HG02571 (cell line): Measurements from ENCODE around the gene SPRR2B.
"Not testable (repeated sequence)": the region's sequence is repeated elsewhere in the genome, so short reads cannot be mapped to it uniquely, and the experiment has no call there.

Experiments
- ATAC-seq: cut with Tn5 transposase; IDR thresholded peaks from one replicate; pipeline ENCODE4 v1.9.1; 2021; ENCODE audit warnings: mild to moderate bottlenecking, moderate library complexity; ENCODE audit not compliant: unreplicated experiment

SPRR2B gene

GRCh38 chr1:153071511-153071910 lies at the start of gene SPRR2B:
Gene SPRR2B, minus strand, starts transcription at chr1:153071611. Its CDS starts 772 bp downstream, at chr1:153070839.
- no peak for ATAC-seq

DNA sequence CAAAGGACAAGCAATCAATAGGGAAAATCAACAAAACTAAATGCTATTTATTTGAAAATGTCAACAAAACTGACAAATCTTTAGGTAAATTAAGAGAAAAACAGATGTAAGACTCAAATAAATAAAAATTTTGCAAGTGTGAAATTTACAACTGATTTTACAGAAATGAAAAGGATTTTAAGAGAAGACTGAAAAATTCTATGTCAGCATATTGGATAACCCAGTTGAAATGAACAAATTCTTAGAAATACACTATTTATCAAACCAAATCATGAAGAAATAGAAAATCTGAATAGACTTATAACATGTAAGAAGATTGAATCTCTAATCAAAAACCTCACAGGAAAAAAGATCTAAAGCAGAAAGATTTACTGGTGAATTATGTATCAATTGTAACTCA lies 49.5 kb upstream of the SPRR2B start:
- no peak for ATAC-seq

DNA sequence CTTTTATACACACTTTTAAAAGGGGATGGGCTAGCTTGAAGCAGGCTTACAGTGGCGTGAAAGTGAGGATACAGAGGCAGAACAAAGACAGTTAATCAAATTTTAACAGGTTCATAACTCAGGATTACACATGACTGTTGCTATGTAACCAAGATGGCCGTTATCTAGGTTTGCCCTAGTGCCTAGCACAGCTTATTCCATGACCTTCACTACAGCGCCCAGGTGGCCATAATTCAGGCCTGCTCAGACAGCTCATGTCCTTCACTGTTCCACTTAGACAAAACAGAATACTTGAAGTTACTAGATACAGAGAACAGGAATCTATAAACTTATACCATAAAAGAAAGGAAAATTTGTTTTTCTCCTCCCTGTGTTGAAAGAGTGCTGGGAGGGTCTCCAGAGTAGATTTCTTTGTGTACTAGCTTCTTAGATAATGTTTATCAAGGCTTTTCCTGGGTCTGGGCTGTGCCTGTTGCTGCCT lies 48.1 kb upstream of the SPRR2B start:
- ATAC-seq = no peak

GRCh38 chr1:153115264-153115663 lies 43.9 kb upstream of the SPRR2B start:
- ATAC-seq = not testable (repeated sequence)

DNA sequence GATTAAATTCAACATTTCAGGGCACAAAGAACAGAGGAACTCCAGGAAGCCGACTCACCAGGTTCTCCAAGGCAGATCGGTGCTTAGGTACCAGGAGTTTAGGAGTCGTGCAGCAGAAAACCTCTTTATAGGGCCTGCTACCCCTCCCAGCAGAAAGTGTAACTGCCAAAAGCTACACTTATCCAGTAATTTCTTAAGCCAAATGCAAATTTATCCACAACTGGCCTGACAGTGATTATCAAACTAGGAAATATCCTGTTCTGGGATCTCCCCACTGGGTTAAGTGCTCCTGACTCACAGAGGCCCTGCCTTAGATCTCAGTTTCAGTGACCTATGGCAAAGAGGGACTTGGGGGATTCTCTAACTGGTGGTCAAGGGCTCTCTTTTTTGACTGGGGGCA lies 42.0 kb upstream of the SPRR2B start, which contains the start of gene SPRR2F:
Gene SPRR2F (minus strand): TSS at position 101 of the 400 bp plus-strand sequence. CDS start 783 bp downstream, outside the sequence.
- no peak for ATAC-seq

DNA sequence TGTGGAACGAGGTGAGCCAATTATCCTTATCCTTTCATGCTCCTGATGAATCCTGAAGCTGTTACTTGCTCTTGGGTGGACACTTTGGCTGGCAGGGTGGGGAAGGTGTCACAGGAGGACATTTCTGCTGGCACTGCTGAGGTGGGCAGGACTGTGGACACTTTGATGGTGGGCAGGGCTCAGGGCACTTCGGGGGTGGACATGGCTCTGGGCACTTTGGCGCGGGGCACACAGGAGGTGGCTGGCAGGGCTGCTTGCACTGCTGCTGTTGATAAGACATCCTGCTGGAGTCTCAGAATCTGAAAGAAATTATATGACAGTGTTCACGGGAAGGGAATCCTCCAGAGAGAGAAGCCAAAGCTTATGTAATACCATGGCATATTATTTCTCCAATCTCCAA lies 41.0 kb upstream of the SPRR2B start:
- ATAC-seq = not testable (repeated sequence)

- ATAC-seq = no peak
Observed at GRCh38 chr1:153100245-153100644, 28.8 kb upstream of the SPRR2B start.

DNA sequence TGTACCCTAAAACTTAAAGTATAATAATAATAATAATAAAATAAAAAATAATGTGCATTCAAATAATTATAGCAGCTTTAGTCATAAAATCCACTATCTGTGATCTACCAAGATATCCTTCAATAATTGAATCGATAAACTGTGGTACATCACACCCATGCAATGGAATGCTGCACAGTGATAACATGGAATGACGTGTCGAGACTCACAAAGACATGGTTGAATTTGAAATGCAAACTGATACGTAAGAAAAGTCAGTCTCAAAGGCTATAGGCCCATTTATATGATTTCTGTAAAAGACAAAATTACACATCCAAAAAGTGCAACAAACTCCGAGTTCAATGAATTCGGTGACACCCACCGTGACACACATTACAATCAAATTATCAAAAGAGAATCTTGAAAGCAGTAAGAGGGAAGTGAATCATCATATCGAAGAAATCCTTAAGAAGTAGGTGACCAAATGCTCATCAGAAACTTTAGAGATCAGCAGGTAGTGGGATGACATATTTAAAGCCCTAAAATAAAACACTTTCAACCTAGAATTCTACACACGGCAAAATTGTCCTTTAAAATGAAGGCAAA lies 28.1 kb upstream of the SPRR2B start:
- no peak for ATAC-seq

- no peak for ATAC-seq
Observed at GRCh38 chr1:153095764-153096163, 24.4 kb upstream of the SPRR2B start.

GRCh38 chr1:153094426-153094825 lies 23.0 kb upstream of the SPRR2B start, which contains the start of gene SPRR2E:
Gene SPRR2E, minus strand, starts transcription at chr1:153094526. Its CDS starts 775 bp downstream, at chr1:153093751.
- ATAC-seq = no peak

GRCh38 chr1:153087652-153088051 lies 16.2 kb upstream of the SPRR2B start:
- ATAC-seq = no peak

GRCh38 chr1:153081736-153082135 lies 10.3 kb upstream of the SPRR2B start:
- no peak for ATAC-seq

GRCh38 chr1:153072806-153073726 lies 1.7 kb upstream of the SPRR2B start:
- ATAC-seq = no peak

- ATAC-seq = no peak
Observed at GRCh38 chr1:153070243-153070642, 1.2 kb downstream of the SPRR2B start.

GRCh38 chr1:153058826-153059784 lies 12.3 kb downstream of the SPRR2B start:
- no peak for ATAC-seq

DNA sequence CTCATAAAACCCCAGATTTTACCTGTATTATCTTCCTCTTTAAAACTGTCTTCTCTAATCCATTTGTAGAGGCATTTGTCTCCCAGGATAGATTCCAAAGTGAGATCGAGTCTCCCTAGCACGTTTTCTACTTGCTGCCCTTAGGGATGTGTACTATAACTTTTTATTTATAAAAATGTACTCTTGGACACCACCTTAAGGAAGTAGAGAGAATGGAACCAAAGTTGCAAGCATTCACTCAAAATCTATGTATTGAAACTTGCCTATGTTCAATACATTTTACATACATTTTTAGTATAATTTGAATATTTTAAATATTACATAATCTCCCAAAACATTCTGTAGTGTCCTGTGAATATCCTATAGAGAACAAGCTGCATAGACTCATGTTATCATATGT lies 13.3 kb downstream of the SPRR2B start:
- no peak for ATAC-seq

- ATAC-seq = no peak
Observed at GRCh38 chr1:153057375-153057774, 14.0 kb downstream of the SPRR2B start, which contains the start of gene SPRR2A. Gene SPRR2A, minus strand, starts transcription at chr1:153057512. Its CDS starts 777 bp downstream, at chr1:153056735.

DNA sequence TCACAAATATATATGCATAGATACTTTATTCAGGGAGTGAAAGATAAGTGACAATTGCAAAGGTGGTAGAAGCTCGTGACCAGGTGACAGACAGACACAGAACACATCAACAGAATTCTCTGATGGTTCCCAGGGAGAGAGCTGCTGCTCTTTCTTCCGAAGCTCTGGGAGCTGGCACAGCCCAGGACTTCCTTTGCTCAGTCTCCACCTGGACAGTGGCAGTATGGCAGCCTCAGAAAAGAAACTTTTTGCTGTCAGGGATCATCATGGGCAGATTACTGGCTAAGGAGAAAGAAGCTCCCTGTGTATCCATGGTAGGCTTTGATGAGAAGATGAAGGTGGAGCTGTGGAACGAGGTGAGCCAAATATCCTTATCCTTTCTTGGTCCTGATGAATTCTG lies 15.3 kb downstream of the SPRR2B start:
- ATAC-seq = not testable (repeated sequence)

DNA sequence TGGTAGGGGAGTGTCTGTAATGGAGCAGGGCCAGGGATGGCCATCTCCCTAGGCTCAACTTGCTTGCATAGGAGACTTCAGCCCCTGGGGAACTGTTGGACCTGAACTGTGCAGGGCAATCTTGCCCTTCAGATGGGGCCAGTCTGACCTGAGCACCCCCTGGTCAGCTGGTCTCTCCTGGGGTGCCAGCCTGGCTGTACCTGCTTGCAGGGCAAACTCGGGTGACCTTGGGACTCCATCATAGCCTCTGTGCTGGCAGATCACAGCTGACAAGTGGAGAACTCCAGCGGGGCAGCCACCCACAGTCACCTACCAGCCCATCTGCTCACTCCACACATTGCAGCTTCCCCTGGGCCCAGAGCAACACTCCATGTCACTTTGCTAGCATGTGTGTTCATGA lies 22.2 kb downstream of the SPRR2B start:
- ATAC-seq = no peak

DNA sequence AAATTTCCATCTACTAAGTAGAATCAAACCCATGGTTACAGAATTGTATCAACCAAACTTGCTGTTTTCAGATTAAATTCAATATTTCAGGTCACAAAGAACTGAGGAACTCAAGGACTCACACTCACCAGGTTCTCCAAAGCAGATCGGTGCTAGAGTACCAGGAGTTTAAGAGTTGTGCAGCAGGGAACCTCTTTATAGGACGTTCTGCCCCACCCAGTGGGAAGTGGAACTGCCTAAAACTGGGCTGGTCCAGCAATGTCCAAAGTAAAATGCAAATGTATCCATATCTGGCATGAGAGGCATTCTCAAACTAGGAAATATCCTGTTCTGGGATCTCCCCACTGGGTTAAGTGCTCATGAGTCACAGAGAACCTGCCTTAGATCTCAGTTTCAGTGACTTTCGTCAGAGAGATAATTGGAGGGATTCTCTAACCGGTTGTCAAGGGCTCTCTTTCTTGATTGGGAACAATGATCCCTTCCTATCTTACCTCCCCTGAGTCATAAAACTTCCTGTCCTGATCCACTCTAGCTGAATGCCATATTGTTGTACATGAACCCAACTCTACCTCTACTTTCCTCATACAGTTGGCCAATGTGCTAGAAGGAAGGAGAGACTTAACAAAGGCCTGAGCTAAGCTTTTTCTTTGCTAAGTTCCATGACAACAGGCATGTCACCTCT lies 30.3 kb downstream of the SPRR2B start, which contains the start of gene SPRR2D:
Gene SPRR2D (minus strand): TSS at position 171 of the 682 bp plus-strand sequence. CDS start 774 bp downstream, outside the sequence.
- ATAC-seq = no peak
